ENCODE measurements around the gene OR3A2. TPM values are rescaled to one million over a fixed set of nuclear protein-coding genes. Genes with fewer than 3 reads are reported as not detected.

The OR3A2 gene
- total RNA-seq, 1 experiment from 2014 or later = not detected

DNA sequence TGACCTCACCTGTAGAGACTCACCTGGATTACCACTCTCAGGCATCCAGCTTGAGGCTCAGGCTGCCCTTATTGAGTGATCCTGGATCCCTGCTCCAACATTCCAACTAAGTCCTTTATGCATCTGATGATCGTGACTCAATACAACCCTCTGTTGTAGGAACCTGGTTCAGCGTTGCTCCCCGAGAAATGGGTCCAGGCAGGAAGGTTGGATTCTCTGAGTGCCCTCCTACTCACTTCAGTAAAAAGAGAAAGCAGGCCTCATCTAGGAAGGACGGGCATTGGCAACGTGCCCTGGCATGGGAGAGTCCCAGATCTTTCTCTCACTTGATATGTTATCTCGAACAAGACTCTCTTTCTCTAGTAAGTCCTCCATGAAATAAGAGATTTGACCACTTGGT lies 87.8 kb downstream of the OR3A2 start, which contains the start of gene OR3A1:
Gene OR3A1, minus strand, starts transcription at position 101 of the 400 bp plus-strand sequence. CDS start 5,778 bp downstream, outside the sequence.
- Histone ChIP-seq H3K23me2 (ENCODE audit: insufficient read length, low read depth, low read length, poor library complexity, severe bottlenecking) (no peaks in the 10 kb centered on the region), H3K14ac (ENCODE audit: insufficient read depth, low read length) (no peak within 1 kb of the TSS), H2BK15ac (ENCODE audit: low read depth, low read length) (no peak within 1 kb of the TSS), H3K4me2 (ENCODE audit: insufficient read depth, insufficient read length, low read length) (no peak within 1 kb of the TSS), H3K27me3 (ENCODE audit: insufficient read depth, low read length) (no peaks in the 10 kb centered on the region), H3K4me1 (ENCODE audit: insufficient read depth, low read length) (no peaks in the 10 kb centered on the region), H2AFZ (ENCODE audit: low read length) (no peak within 1 kb of the TSS), H2AK5ac (ENCODE audit: insufficient read length, low read length) (no peak within 1 kb of the TSS), H2BK120ac (ENCODE audit: low read depth, low read length, poor library complexity, severe bottlenecking) (no peak within 1 kb of the TSS), H4K20me1 (ENCODE audit: control insufficient read depth, insufficient read depth, insufficient read length) (no peaks in the 10 kb centered on the region), H3K79me1 (ENCODE audit: insufficient read depth, low read depth, low read length, poor library complexity, severe bottlenecking) (no peaks in the 10 kb centered on the region), H3T11ph (ENCODE audit: low read length) (no peak within 1 kb of the TSS), H4K8ac (replicated peaks; ENCODE audit: insufficient read length, low read depth, low read length) (no peak within 1 kb of the TSS), H3K79me2 (ENCODE audit: insufficient read depth, low read length) (no peaks in the 10 kb centered on the region), H2BK20ac (ENCODE audit: low read depth, low read length, poor library complexity, severe bottlenecking) (no peak within 1 kb of the TSS), H3K4ac (ENCODE audit: low read depth, low read length) (no peak within 1 kb of the TSS), H4K5ac (ENCODE audit: insufficient read length, low read depth, low read length) (no peak within 1 kb of the TSS), H3K18ac (ENCODE audit: insufficient read length, low read depth, low read length) (no peak within 1 kb of the TSS), H3K9me3 (ENCODE audit: control insufficient read depth, low read depth, low read length) (peaks cover 45% of the 10 kb centered on the region), H3K56ac (ENCODE audit: insufficient read length, low read depth, low read length) (no peak within 1 kb of the TSS), H2BK12ac (ENCODE audit: insufficient read length, low read depth, low read length) (no peak within 1 kb of the TSS), H3K23ac (ENCODE audit: insufficient read length, low read depth, low read length) (no peak within 1 kb of the TSS), H2BK5ac (ENCODE audit: insufficient read length, low read length) (no peak within 1 kb of the TSS), H3K27ac (ENCODE audit: insufficient read length, low read depth, low read length) (no peak within 1 kb of the TSS), H4K91ac (ENCODE audit: insufficient read length, low read depth, low read length) (no peak within 1 kb of the TSS), H3K9ac (ENCODE audit: extremely low read depth, insufficient read length, low read length) (no peak within 1 kb of the TSS)
- no peak for DNase-seq
- no peaks in the 10 kb centered on the region for H3K4me1 Mint-ChIP-seq
- no CpG with 5 or more reads among the region's 6 CpGs for WGBS (ENCODE audit: extremely low coverage, insufficient read length, low lambda C conversion rate)
- peaks cover 56 to 85% of the 10 kb centered on the region in 2 experiments for H3K9me3 Mint-ChIP-seq
- TF ChIP-seq, protein P1, sequence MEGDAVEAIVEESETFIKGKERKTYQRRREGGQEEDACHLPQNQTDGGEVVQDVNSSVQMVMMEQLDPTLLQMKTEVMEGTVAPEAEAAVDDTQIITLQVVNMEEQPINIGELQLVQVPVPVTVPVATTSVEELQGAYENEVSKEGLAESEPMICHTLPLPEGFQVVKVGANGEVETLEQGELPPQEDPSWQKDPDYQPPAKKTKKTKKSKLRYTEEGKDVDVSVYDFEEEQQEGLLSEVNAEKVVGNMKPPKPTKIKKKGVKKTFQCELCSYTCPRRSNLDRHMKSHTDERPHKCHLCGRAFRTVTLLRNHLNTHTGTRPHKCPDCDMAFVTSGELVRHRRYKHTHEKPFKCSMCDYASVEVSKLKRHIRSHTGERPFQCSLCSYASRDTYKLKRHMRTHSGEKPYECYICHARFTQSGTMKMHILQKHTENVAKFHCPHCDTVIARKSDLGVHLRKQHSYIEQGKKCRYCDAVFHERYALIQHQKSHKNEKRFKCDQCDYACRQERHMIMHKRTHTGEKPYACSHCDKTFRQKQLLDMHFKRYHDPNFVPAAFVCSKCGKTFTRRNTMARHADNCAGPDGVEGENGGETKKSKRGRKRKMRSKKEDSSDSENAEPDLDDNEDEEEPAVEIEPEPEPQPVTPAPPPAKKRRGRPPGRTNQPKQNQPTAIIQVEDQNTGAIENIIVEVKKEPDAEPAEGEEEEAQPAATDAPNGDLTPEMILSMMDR (conservative IDR thresholded peaks at IDR 0.05) = no peak
- peaks cover 0 to 25% (median 0%) of the 10 kb centered on the region in 3 experiments; a peak in 3 of 7 replicates for H3K36me3 Mint-ChIP-seq (ENCODE audit: insufficient read depth in 1 of 3, low read depth in 3 of 3)
- no peak within 1 kb of the TSS for H3K4me3 Mint-ChIP-seq
- no peaks in the 10 kb centered on the region; the same call in 1 of the 2 replicates for H3K27me3 Mint-ChIP-seq (ENCODE audit: low read depth)
- no peak within 1 kb of the TSS; a peak in 1 of 7 replicates for H3K27ac Mint-ChIP-seq
